Stomach smooth muscle (tissue), 2 donors: Measurements from ENCODE around the gene ING1.

ENCODE experiments used
- H3K27ac ChIP-seq: one replicate; pipeline ENCODE4 v1.7.0; 2013; ENCODE audit warnings: mild to moderate bottlenecking, low read length, inconsistent platforms
- H3K27me3 ChIP-seq, 2 donors: one replicate each; pipeline ENCODE4 v1.7.0; 2013; ENCODE audit warnings: low read length in 2 of 2; ENCODE audit not compliant: insufficient read depth in 2 of 2, control insufficient read depth in 1 of 2
- H3K36me3 ChIP-seq, 2 donors: one replicate each; pipeline ENCODE4 v1.7.0; 2013; ENCODE audit warnings: low read length in 2 of 2; ENCODE audit not compliant: control insufficient read depth in 2 of 2, insufficient read depth in 2 of 2
- H3K4me1 ChIP-seq: one replicate; pipeline ENCODE4 v1.7.0; 2013; ENCODE audit warnings: low read length; ENCODE audit not compliant: control insufficient read depth, insufficient read depth
- H3K4me3 ChIP-seq, 2 donors: one replicate each; pipeline ENCODE4 v1.7.0; 2013; ENCODE audit warnings: low read length in 2 of 2
- H3K9ac ChIP-seq, 2 donors: one replicate each; pipeline ENCODE4 v1.7.0; 2013; ENCODE audit warnings: low read length in 2 of 2, mild to moderate bottlenecking in 1 of 2
- H3K9me3 ChIP-seq, 2 donors: one replicate each; pipeline ENCODE4 v1.7.0; 2013; ENCODE audit warnings: low read length in 2 of 2; ENCODE audit not compliant: control insufficient read depth in 2 of 2
- donor health status: healthy.
- donor health status: Pancreatic carcinoma.

ING1 gene

GRCh38 chr13:110772091-110772984 lies 58.8 kb downstream of the ING1 start:
- no peaks in the 10 kb centered on the region for H3K9me3 ChIP-seq
- H3K9ac ChIP-seq = no peak overlapping the region
- H3K36me3 ChIP-seq = no peaks in the 10 kb centered on the region
- H3K27me3 ChIP-seq = no peaks in the 10 kb centered on the region
- no peaks in the 10 kb centered on the region for H3K4me1 ChIP-seq
- H3K27ac ChIP-seq = no peak overlapping the region
- no peak overlapping the region for H3K4me3 ChIP-seq
